GM03348 (cell line): Measurements from ENCODE around the gene CKAP5.
A peak's percentile ranks its signal among the peaks of the same experiment; 100 is the strongest.
"Not testable (repeated sequence)": the region's sequence is repeated elsewhere in the genome, so short reads cannot be mapped to it uniquely, and the experiment has no call there.

ENCODE experiments used
- DNase-seq: peaks from one replicate; pipeline ENCODE4 v3.0.0; 2012; ENCODE audit warnings: low spot score

Gene CKAP5

DNA sequence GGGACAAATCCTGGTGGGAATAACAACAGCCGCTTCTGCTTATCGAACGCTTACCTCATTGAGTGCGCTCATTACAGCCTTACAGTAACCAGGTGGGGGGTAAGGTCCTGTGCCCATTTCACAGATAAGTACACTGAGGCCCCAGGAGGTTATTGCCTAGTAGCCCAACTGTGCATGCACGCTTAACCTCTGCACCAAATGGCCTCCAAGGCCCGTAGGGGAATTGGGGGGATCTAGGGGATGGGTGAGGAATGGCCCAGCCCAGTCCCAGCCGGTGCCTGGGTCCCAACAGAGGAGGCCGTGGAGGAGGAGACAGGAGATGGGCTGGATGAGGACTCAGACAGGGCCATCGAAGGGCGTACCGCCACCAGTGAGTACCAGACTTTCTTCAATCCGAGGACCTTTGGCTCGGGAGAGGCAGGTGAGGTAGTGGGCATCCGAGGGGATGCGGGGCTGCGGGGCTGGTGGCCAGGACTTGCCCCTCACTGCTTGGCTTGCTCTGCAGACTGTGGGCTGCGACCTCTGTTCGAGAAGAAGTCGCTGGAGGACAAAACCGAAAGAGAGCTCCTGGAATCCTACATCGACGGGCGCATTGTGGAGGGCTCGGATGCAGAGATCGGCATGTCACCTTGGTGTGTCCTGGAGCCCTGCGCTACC is 119.7 kb downstream of the CKAP5 start:
- no peak for DNase-seq

- DNase-seq = no peak
These were observed 120.5 kb downstream of the CKAP5 start for GRCh38 chr11:46725338-46726205.

DNA sequence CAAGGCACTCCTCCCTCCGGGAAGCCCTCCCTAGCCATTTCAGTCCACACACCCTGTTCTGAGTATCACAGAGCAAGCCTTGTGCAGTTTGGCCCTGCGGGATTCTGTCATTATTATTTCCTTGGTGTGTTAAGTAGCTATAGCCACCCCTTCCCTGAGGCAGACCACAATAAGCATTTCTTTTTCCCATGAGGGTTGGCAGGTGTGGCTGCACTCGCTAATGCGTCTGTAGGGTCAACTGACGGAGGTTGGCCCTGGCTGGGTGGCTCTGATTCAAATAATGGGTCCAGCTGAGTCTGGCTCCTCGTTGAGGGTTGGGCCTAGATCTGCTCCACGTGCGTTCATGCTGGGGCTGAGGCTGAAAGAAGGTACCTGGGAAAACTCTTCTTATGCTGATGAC is 122.0 kb downstream of the CKAP5 start:
- DNase-seq = no peak

DNA sequence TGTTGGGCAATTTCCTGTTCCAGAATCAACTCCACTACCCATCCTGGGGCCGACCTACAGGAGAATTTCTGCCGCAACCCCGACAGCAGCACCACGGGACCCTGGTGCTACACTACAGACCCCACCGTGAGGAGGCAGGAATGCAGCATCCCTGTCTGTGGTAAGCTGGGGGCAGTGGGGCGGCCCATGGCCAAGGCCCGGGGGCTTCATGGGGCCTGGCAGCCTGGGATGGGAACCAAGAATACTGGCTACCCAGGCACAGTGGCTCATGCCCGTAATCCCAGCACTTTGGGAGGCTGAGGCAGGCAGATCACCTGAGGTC is 122.8 kb downstream of the CKAP5 start:
- DNase-seq = no peak

GRCh38 chr11:46722566-46723358 is 123.3 kb downstream of the CKAP5 start:
- DNase-seq = no peak

DNA sequence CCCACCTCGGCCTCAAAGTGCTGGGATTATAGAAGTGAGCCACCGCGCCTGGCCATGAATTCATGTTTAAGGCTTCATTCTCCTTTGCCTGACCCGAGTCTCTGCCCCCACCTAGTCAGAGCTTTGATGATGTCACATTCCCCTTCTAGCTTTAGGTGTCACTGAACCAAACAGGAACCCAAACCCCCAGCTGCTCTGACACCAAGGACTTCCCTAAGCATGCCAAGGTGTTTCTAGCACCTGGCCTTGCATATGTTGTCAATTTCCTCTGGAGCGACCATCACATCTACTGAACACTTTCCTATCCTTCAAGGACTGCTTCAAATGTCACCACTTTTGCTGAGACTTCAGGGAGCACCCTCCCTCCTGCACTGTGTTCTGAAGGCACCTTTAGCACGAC is 124.8 kb downstream of the CKAP5 start:
- DNase-seq = no peak

DNA sequence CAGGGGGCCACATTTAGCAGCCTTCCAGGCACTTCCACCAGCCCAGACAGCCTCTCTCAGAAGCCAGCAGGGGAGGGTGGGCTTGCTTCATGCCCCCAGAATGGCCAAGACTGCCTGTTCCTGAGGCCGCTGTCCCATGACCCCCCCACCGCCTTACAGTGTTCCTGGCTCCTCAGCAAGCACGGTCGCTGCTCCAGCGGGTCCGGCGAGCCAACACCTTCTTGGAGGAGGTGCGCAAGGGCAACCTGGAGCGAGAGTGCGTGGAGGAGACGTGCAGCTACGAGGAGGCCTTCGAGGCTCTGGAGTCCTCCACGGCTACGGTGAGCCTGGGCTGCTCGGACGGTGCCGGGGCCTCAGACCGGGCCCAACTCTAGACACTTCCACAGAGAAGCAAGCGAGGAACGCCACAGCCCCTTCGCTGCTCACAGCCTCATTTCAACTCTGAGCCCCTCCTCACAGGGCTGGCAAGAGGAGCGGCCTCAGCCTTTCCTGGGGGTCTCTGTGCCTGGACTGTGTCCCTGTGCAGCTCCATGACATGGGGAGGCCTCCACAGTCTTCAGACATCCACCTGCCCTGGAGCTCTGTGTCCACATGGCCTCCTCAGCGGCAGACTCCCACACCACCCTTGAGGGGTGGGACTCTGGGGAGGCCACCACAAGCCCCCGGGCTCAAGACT is 126.4 kb downstream of the CKAP5 start:
- no peak for DNase-seq

DNA sequence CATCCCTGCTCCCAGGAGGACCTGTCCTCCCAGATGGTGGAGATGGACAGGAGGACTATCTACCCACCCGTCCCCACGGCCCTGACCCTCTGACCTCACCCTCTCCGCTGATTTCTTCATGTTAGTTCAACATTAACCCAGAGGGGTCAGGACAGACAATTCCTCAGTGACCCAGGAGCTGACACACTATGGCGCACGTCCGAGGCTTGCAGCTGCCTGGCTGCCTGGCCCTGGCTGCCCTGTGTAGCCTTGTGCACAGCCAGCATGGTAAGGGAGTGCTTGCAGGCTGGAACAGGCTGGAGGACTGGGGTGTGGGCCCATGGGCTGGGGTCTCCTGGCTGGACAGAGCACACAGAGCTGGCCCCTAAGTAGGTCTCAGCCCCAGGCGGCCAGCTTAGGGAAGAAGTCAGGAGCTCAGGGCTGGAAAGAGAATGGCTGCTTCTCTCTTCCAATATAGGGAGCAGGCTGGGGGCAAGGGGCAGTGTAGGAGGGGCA is 127.0 kb downstream of the CKAP5 start, which contains the start of gene F2:
Gene F2 (plus strand): TSS at position 166 of the 495 bp plus-strand sequence. CDS start 23 bp downstream, at position 189.
- no peak for DNase-seq

DNA sequence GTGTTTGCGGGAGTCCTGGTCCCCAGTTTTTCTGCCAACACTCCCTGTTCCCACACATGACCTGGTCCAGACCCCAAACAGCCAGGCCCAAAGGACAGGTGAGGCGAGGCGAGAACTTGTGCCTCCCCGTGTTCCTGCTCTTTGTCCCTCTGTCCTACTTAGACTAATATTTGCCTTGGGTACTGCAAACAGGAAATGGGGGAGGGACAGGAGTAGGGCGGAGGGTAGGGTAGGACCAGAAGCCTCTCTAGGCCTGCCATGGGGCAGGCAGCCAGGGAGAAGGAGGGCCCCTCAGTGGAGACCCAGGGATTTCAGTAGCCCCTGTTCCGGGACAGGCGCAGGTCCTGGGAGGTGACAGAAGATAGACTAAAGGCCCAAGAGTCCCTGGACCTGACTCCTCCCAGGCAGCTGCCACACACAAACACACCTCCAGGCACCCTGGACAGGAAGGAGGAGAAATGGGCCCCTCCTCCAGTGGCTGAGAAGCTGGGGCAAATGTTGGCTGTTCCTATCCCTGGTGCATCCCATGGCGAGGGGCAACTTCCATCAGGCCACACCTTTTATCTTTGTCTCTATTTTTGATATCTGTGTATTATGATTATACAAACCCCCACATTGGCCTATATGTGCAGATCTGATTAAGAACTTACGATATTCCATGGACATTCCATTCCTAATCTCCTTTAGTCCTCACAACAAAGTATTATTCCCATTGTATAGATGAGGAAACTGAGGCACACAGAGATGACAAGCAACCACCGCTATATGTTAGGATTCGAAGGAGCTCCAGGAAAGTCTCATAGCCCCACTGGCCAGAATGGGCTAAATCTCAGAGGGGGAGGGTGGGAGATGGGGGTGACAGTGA is 127.7 kb downstream of the CKAP5 start:
- DNase-seq = no peak

DNA sequence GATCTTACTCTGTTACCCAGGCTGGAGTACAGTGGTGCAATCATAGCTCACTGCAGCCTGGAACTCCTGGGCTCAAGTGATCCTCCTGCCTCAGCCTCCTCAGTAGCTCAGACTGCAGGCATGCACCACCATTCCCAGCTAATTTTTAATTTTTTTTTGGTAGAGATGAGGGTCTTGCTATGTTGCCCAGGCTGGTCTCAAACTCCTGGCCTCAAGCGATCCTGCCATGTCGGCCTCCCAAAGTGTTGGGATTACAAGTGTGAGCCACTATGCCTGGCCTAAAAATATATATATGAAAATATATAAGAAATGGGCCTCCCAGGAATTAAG is 128.3 kb downstream of the CKAP5 start:
- DNase-seq = not testable (repeated sequence)

- no peak for DNase-seq
These were observed 133.1 kb downstream of the CKAP5 start for GRCh38 chr11:46712874-46713576.

- DNase-seq = peak; percentile 32
These were observed 134.8 kb downstream of the CKAP5 start for GRCh38 chr11:46711303-46711702.

DNA sequence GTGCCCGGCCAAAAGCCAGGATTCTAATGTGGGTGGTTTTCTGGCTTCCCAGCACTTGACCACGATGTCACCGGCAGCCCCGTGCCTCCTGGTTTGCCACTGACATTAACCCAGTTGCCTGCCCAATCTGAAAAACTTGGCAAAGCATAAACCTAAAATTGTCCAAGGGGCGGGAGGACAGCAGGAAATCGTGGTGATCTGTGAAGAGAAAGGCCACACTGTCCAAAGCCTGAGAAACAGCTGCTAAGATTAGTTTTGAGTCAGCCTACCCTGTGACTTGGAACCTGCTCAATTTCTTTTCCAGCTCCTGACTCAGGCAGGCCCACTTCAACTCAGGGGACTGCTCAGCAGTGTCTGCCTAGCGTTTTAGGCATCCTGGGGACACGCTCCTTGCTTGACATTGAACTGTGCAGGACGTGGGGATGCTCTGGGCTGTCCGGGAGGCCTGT is 135.2 kb downstream of the CKAP5 start:
- peak; percentile 90 for DNase-seq

GRCh38 chr11:46709351-46709750 is 136.7 kb downstream of the CKAP5 start:
- not testable (repeated sequence) for DNase-seq

DNA sequence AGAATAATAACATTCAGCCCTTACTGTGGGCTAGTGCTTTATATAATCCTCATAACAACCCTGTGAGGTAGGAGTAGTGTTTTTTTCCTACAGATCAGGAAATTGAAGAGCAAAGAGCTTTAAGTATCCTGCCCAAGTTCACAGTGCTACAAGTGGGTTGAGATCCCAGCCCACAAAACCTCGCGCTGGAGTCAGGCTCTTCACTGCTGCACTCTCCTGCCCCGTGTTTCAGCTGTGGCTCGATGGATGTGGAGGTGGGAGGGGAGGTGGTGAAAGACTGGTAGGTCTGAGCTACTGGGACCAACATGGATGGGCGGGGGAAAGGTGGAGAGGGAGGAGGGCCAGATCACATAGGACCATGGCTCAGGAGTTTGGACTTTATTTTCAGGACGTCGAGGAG is 139.2 kb downstream of the CKAP5 start:
- DNase-seq = no peak

GRCh38 chr11:46705070-46705688 is 140.9 kb downstream of the CKAP5 start:
- DNase-seq = no peak

- DNase-seq = no peak
These were observed 144.9 kb downstream of the CKAP5 start for GRCh38 chr11:46701078-46701654.

DNA sequence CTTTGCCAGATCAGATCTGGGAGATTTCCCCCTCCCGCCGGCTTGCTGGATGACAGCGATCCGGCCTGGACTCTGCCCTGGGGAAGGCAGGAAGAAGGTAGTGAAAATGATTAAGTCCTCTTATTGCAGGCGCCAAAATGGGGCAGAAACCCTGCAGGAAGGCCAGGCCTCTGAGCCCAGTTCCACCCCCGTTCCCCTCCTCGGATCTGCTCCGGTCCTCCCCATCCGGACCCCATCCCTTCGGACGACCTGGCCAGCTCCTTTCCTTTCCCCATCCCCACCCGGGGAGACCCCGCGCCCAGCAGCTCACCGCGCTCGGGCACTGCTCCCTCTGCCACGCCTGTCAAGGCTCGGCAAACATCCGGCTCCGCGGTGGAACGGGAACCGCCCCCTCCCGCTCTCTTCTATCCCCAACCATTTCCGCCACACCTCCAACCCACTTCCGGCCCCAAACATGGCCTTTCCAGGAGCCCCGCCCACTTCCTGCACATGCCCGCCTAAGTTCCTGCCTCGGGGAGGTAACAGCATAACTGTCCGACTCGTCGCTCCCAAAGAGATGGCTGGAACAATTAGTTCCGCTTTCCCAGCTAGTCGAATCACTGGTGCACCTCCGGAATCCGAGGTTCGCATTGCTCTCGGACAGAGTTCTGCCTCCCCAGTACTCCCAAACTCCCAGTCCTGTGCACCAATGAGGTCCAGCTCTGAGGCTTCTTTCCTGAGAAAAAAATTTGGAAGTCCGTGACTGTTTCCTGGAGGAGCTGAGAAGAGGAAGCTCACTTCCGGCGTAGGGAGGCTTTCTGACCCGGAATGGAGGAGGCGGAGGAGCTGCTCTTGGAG is 145.6 kb downstream of the CKAP5 start, which contains the start of the genes ARHGAP1 and ZNF408:
Gene ARHGAP1 (minus strand): TSS at position 379 of the 837 bp plus-strand sequence. CDS start 4,512 bp downstream, outside the sequence.
Gene ZNF408 (plus strand): TSS at position 791 of the 837 bp plus-strand sequence. CDS start 17 bp downstream, at position 808.
- peak; percentile 97 for DNase-seq
